HCT116 (cell line): ENCODE results near the gene FSD2. TPM values are rescaled to one million over a fixed set of nuclear protein-coding genes. Genes with fewer than 3 reads are reported as not detected.

Source experiments
- total RNA-seq: library from RNA; stranded (reverse); gene quantifications from one replicate; pipeline ENCODE4 v1.2.1, GENCODE V29; 2021; ENCODE audit not compliant: unreplicated experiment

FSD2 gene
- total RNA-seq, 1 experiment from 2014 or later: not detected

Other genes starting within 250 kb of the FSD2 start
- not detected for gene CPEB1, start 158.7 kb downstream of the FSD2 start, total RNA-seq
- gene AP3B2, start 96.2 kb downstream of the FSD2 start, total RNA-seq: 0.07 TPM
- 7.1 TPM for gene WHAMM, start 3.6 kb upstream of the FSD2 start, total RNA-seq
- gene HOMER2, start 146.7 kb upstream of the FSD2 start, total RNA-seq: 3.9 TPM
- 16.5 TPM for gene RAMAC, start 180.1 kb upstream of the FSD2 start, total RNA-seq
- gene C15orf40, start 205.6 kb upstream of the FSD2 start, total RNA-seq: 26.0 TPM